Kidney epithelial cell (primary cell): ENCODE data around the gene C11orf97. TPM values are rescaled to one million over a fixed set of nuclear protein-coding genes. Genes with fewer than 3 reads are reported as not detected.

Experiments
- DNase-seq: peaks from one replicate; pipeline ENCODE4 v3.0.0-alpha.2; 2010; ENCODE audit warnings: low read depth
- H3K27me3 ChIP-seq: 2 replicates; pipeline ENCODE4 v1.6.0; 2011; ENCODE audit warnings: low read length; ENCODE audit not compliant: control insufficient read depth, insufficient read depth
- H3K36me3 ChIP-seq: 2 replicates; pipeline ENCODE4 v1.5.1; 2011; ENCODE audit warnings: low read length; ENCODE audit not compliant: control insufficient read depth, insufficient read depth
- H3K4me3 ChIP-seq: 2 replicates; pipeline ENCODE4 v1.5.1; 2011; ENCODE audit warnings: low read depth, mild to moderate bottlenecking, control low read depth, low read length
- total RNA-seq: library from RNA; depleted of rRNA; stranded (reverse); fragments of >200 nt; gene quantifications from 2 replicates; pipeline ENCODE4 v1.2.3, GENCODE V29; 2015
- TF ChIP-seq, protein P1 (sequence below): IDR thresholded peaks from 2 replicates; pipeline ENCODE4 v1.5.1; 2011; ENCODE audit warnings: mild to moderate bottlenecking, moderate library complexity, low read length, control low read depth, inconsistent platforms; ENCODE audit not compliant: insufficient read depth, poor library complexity, severe bottlenecking

Gene C11orf97
- total RNA-seq, 1 donor from 2014 or later, result not detected

DNA sequence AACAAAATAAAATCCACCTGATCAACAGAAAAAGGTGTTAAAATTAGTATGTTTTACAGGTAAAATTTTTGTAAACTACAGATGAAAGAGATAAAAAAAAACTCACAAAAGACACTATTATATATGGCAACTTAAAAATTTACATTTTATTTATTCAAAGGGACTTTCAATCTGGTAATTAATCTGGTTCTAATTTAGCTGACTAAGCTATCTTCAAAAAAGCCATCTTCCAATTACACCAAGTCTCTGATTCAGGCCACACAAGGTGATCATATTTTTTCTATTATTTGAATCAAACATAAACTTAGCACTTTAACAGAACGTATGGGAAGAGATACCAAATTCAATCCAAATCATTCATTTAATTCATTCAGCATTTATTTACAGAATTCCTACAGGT lies 26.2 kb upstream of the C11orf97 start:
- no peak for DNase-seq
- H3K36me3 ChIP-seq, result no peaks in the 10 kb centered on the region
- TF ChIP-seq, protein P1, sequence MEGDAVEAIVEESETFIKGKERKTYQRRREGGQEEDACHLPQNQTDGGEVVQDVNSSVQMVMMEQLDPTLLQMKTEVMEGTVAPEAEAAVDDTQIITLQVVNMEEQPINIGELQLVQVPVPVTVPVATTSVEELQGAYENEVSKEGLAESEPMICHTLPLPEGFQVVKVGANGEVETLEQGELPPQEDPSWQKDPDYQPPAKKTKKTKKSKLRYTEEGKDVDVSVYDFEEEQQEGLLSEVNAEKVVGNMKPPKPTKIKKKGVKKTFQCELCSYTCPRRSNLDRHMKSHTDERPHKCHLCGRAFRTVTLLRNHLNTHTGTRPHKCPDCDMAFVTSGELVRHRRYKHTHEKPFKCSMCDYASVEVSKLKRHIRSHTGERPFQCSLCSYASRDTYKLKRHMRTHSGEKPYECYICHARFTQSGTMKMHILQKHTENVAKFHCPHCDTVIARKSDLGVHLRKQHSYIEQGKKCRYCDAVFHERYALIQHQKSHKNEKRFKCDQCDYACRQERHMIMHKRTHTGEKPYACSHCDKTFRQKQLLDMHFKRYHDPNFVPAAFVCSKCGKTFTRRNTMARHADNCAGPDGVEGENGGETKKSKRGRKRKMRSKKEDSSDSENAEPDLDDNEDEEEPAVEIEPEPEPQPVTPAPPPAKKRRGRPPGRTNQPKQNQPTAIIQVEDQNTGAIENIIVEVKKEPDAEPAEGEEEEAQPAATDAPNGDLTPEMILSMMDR, result no peak
- no peaks in the 10 kb centered on the region for H3K27me3 ChIP-seq
- no peak overlapping the region for H3K4me3 ChIP-seq

DNA sequence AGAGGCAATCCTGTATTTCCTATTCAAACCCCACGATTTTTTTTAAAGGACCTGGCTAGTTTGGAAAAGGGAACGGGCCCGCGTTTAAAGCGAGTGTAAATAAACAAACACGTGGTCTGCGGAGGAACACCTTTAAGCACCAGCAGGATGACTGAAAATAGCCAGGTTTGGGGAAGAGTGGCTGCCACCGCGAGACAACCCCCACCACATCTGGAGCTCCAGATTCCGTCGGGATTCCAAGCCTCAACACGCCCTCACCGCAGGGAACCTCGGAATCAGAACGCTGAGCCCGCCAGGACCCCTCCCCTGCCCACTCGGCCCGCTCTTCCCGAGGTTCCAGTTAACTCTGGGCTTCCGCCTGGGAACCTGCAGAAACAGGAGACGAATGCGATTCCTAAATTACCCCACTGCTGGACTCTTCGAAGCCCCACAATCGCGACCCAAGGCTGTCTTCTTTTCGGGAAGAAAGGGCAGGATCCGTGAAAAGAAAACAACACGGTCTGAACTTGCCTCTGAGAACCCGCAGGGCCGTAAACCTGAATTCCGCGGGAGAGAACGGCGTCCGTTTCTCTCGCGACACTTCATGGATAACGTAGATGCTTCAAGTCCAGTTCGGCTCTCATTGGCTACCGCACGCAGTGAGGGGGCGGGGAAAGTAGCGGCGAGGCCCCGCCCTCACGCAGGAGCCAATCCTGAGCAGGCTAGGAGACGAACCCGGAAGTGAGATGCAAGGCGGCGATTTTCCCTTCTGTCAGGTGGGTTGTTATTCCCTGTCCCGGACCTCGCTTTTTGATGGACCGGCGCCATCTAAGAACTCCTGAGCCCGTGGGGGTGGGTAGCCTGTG lies 18.8 kb upstream of the C11orf97 start, which contains the start of the genes ANKRD49 and MRE11:
ANKRD49 (plus strand) TSS at position 704 of the 845 bp plus-strand sequence. CDS start 2,710 bp downstream, outside the sequence.
MRE11 (minus strand) TSS at position 564 of the 845 bp plus-strand sequence. CDS start 1,043 bp downstream, outside the sequence.
- DNase-seq, result peak; percentile 96
- TF ChIP-seq, protein P1, result no peak
- H3K4me3 ChIP-seq, result peak within 1 kb of the TSS; percentile 73
- no peaks in the 10 kb centered on the region for H3K27me3 ChIP-seq
- no peaks in the 10 kb centered on the region for H3K36me3 ChIP-seq

DNA sequence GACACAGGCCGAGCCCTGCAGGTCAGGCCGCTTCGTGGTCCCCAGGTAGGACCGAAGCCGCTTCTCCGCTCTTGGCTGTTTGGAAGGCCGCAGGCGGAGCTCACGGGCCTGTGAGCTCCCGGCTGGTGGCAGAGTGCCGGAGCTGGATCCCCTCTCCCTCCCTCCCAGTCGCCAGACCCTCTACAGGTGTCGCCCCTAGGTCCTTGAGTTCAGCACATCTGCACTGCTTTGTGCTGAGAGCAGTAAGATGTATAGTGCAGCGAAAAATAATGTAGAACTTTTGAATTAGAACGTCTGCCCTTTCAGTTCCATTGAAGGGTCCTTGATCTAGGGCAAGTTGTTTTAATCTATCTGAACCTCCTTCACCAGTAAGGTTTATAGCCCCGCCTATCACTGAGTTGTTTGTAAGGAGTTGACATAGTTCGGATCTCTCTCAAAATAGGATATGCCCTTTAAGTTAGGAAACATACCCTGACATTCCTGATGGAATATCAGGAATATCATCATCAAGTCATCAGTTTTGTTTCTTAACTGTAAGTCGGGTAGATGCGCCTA lies 18.1 kb upstream of the C11orf97 start:
- Histone ChIP-seq H3K4me3 (peak overlapping the region; percentile 73), H3K36me3 (no peaks in the 10 kb centered on the region), H3K27me3 (no peaks in the 10 kb centered on the region)
- DNase-seq, result no peak
- TF ChIP-seq, protein P1, result no peak

DNA sequence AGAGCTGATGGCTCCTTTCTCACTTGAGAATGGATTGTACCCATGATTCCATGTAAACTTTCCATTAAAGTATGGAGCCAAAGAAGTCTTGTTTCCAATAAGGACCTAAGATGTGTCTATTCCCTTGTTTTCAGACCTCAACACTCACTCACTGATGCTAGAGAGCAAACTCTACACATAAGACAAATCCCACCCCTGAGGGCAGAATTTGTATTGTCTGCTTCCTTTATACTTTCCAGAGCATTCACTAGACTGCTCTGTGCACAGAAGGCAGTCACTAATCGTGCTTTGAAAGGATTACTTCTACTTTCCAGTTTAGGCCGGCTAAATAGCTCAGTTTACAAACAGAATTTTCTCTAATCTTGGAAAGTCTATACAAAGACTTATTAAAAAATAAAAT lies 12.1 kb upstream of the C11orf97 start:
- TF ChIP-seq, protein P1, result no peak
- no peak for DNase-seq
- H3K36me3 ChIP-seq, result no peaks in the 10 kb centered on the region
- H3K27me3 ChIP-seq, result no peaks in the 10 kb centered on the region
- no peak overlapping the region for H3K4me3 ChIP-seq

DNA sequence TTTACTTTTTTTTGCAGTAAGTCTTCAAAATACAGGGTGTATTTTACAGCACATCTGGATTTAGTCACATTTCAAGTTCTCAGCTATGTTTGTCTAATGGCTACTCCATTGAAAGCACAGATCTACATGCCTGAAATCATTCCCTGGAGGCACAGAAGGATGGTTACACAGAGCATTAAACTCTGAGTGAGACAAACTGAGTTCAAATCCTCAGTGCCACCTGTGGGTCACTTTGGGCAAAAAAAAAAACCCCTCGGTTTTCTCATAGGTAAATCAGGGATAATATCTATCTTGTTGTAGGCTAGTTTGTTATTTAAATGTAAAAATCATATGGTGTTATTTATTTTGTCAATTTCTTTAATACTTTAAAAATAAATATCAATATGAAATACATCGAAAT lies 10.7 kb upstream of the C11orf97 start:
- H3K27me3 ChIP-seq, result no peaks in the 10 kb centered on the region
- H3K36me3 ChIP-seq, result no peaks in the 10 kb centered on the region
- TF ChIP-seq, protein P1, result no peak
- no peak for DNase-seq
- H3K4me3 ChIP-seq, result no peak overlapping the region
